GM12878 (cell line): ENCODE data around the gene TMEM120B. TPM values are rescaled to one million over a fixed set of nuclear protein-coding genes. Genes with fewer than 3 reads are reported as not detected.

Experiments
- ATF7 ChIP-seq: fragments of 450-650 bp; IDR thresholded peaks from 2 replicates; pipeline ENCODE4 v1.6.1; 2016; ENCODE audit warnings: low read depth, mild to moderate bottlenecking
- BCL3 ChIP-seq: IDR thresholded peaks from 2 replicates; pipeline ENCODE4 v1.6.1; 2011; ENCODE audit warnings: borderline replicate concordance, low read depth, mild to moderate bottlenecking, moderate library complexity, low read length; ENCODE audit not compliant: insufficient read depth, poor library complexity, severe bottlenecking
- BCLAF1 ChIP-seq: fragments of 450-650 bp; IDR thresholded peaks from 2 replicates; pipeline ENCODE4 v1.6.1; 2017; ENCODE audit warnings: antibody characterized with exemption, mild to moderate bottlenecking, moderate library complexity
- CBX5 ChIP-seq: sonication (generic); IDR thresholded peaks from 2 replicates; pipeline ENCODE4 v1.6.1; 2016; ENCODE audit warnings: low read depth, moderate library complexity, mild to moderate bottlenecking, inconsistent platforms
- GABPA ChIP-seq: IDR thresholded peaks from 2 replicates; pipeline ENCODE4 v1.6.1; 2014; ENCODE audit warnings: antibody characterized with exemption, low read depth, mild to moderate bottlenecking, inconsistent platforms
- JUNB ChIP-seq: IDR thresholded peaks from 2 replicates; pipeline ENCODE4 v1.6.1; 2016; ENCODE audit warnings: antibody characterized with exemption, mild to moderate bottlenecking
- KAT2A ChIP-seq: conservative IDR thresholded peaks from 2 replicates; pipeline ENCODE4 v1.6.1; 2011; ENCODE audit warnings: low read depth, low read length; ENCODE audit not compliant: control insufficient read depth
- RAD21 ChIP-seq: IDR thresholded peaks from 2 replicates; pipeline ENCODE4 v1.6.1; 2011; ENCODE audit warnings: mild to moderate bottlenecking, low read depth, low read length, moderate library complexity; ENCODE audit not compliant: insufficient read depth
- RBBP5 ChIP-seq: fragments of 200-600 bp; sonication (generic); conservative IDR thresholded peaks from 2 replicates; pipeline ENCODE4 v1.6.1; 2016
- SMAD1 ChIP-seq: fragments of 450-650 bp; IDR thresholded peaks from 2 replicates; pipeline ENCODE4 v1.6.1; 2018; ENCODE audit warnings: mild to moderate bottlenecking, low read depth; ENCODE audit not compliant: partially characterized antibody
- SREBF1 ChIP-seq: IDR thresholded peaks from 2 replicates; pipeline ENCODE4 v1.6.1; 2012; ENCODE audit warnings: mild to moderate bottlenecking, low read length
- SRF ChIP-seq, 2 experiments: IDR thresholded peaks; 2 replicates each; pipeline ENCODE4 v1.6.1; 2011; ENCODE audit warnings: low read depth in 2 of 2, low read length in 2 of 2, mild to moderate bottlenecking in 1 of 2, moderate library complexity in 1 of 2
- STAT3 ChIP-seq: IDR thresholded peaks from 2 replicates; pipeline ENCODE4 v1.6.1; 2011; ENCODE audit warnings: low read depth, low read length, improper control_type of control experiment
- ZBTB40 ChIP-seq: fragments of 450-650 bp; IDR thresholded peaks from 2 replicates; pipeline ENCODE4 v1.6.1; 2016; ENCODE audit warnings: mild to moderate bottlenecking, moderate library complexity, borderline replicate concordance
- ZNF687 ChIP-seq: fragments of 450-650 bp; IDR thresholded peaks from 2 replicates; pipeline ENCODE4 v1.6.1; 2017; ENCODE audit warnings: mild to moderate bottlenecking, moderate library complexity
- ZSCAN29 ChIP-seq: fragments of 450-650 bp; IDR thresholded peaks from 2 replicates; pipeline ENCODE4 v1.6.1; 2017; ENCODE audit warnings: mild to moderate bottlenecking, moderate library complexity
- ZZZ3 ChIP-seq: IDR thresholded peaks from 2 replicates; pipeline ENCODE4 v1.6.1; 2011; ENCODE audit warnings: low read depth; ENCODE audit not compliant: control insufficient read depth, insufficient read length
- polyA plus RNA-seq, 11 experiments: library from polyadenylated mRNA; depleted of rRNA in 4 of 11; unstranded in 6 of 11; stranded (reverse) in 5 of 11; fragments of >200 nt; fragmentation: Nextera tagmentation in 4 of 11; fragmentation: Illumina TruSeq in 1 of 11; extraction: Ambion mirVana in 4 of 11; extraction: Trizol in 1 of 11; gene quantifications; 1 replicate in 1 of 11; 2 replicates in 10 of 11; pipeline versions ENCODE4 v1.2.1 to v1.2.3, GENCODE V29; 2011 to 2016; ENCODE audit warnings: inconsistent platforms in 2 of 11, missing spikeins in 2 of 11, low read depth in 1 of 11
- total RNA-seq, 4 experiments: library from RNA; depleted of rRNA in 3 of 4; stranded (reverse); fragments of >200 nt in 3 of 4; fragmentation: Illumina TruSeq in 1 of 4; extraction: Trizol in 1 of 4; gene quantifications; 2 replicates each; pipeline versions ENCODE4 v1.2.1 to v1.2.3, GENCODE V29; 2013 to 2021

Gene TMEM120B
- total and polyA plus RNA-seq, 10 of the 15 experiments (the other 5 are each of a cell fraction or from before 2014, with no cell fraction given) = 4.0 to 26.2 (median 9.2) TPM

GRCh38 chr12:121800694-121801594, 88.4 kb downstream of the TMEM120B start (continued):
- TF ChIP-seq ZNF687 (peak; percentile 64; the same call in 1 of the 2 replicates), RAD21 (no peak), STAT3 (no peak), KAT2A (no peak), ZSCAN29 (no peak), SMAD1 (no peak), RBBP5 (no peak), ZZZ3 (no peak), CBX5 (no peak), JUNB (no peak), ATF7 (no peak), BCL3 (no peak), GABPA (no peak), SREBF1 (no peak), ZBTB40 (no peak), BCLAF1 (no peak), SRF (IDR thresholded peaks at IDR 0.05; ENCODE audit: low read depth in 2 of 2, low read length in 2 of 2) (no peak)
